ENCODE data around the gene IL2RA. TPM values are rescaled to one million over a fixed set of nuclear protein-coding genes. Genes with fewer than 3 reads are reported as not detected.

The IL2RA gene
- total and polyA plus RNA-seq, 2 experiments from 2014 or later, result not detected

- Mint-ChIP-seq H3K4me1 (peaks cover 10% of the 10 kb centered on the region), H3K36me3 (ENCODE audit: low read depth) (no peaks in the 10 kb centered on the region), H3K4me3 (no peak overlapping the region), H3K27me3 (ENCODE audit: insufficient read depth, low read depth, poor library complexity) (peaks cover 4% of the 10 kb centered on the region), H3K9me3 (peaks cover 5% of the 10 kb centered on the region; the same call in 2 of the 3 replicates), H3K27ac (no peak overlapping the region)
- no peak overlapping the region for H3K4me2 ChIP-seq
- H3F3A ChIP-seq (replicated peaks; ENCODE audit: low read depth), result no peaks in the 10 kb centered on the region
- H3K27me3 ChIP-seq (ENCODE audit: insufficient read depth), result no peaks in the 10 kb centered on the region
- ATAC-seq (no peak), DNase-seq (ENCODE audit: low spot score) (no peak)
- TF ChIP-seq, protein P1, sequence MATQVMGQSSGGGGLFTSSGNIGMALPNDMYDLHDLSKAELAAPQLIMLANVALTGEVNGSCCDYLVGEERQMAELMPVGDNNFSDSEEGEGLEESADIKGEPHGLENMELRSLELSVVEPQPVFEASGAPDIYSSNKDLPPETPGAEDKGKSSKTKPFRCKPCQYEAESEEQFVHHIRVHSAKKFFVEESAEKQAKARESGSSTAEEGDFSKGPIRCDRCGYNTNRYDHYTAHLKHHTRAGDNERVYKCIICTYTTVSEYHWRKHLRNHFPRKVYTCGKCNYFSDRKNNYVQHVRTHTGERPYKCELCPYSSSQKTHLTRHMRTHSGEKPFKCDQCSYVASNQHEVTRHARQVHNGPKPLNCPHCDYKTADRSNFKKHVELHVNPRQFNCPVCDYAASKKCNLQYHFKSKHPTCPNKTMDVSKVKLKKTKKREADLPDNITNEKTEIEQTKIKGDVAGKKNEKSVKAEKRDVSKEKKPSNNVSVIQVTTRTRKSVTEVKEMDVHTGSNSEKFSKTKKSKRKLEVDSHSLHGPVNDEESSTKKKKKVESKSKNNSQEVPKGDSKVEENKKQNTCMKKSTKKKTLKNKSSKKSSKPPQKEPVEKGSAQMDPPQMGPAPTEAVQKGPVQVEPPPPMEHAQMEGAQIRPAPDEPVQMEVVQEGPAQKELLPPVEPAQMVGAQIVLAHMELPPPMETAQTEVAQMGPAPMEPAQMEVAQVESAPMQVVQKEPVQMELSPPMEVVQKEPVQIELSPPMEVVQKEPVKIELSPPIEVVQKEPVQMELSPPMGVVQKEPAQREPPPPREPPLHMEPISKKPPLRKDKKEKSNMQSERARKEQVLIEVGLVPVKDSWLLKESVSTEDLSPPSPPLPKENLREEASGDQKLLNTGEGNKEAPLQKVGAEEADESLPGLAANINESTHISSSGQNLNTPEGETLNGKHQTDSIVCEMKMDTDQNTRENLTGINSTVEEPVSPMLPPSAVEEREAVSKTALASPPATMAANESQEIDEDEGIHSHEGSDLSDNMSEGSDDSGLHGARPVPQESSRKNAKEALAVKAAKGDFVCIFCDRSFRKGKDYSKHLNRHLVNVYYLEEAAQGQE (IDR thresholded peaks at IDR 0.05; ENCODE audit: unreplicated experiment), result no peak
- TF ChIP-seq, protein P2, sequence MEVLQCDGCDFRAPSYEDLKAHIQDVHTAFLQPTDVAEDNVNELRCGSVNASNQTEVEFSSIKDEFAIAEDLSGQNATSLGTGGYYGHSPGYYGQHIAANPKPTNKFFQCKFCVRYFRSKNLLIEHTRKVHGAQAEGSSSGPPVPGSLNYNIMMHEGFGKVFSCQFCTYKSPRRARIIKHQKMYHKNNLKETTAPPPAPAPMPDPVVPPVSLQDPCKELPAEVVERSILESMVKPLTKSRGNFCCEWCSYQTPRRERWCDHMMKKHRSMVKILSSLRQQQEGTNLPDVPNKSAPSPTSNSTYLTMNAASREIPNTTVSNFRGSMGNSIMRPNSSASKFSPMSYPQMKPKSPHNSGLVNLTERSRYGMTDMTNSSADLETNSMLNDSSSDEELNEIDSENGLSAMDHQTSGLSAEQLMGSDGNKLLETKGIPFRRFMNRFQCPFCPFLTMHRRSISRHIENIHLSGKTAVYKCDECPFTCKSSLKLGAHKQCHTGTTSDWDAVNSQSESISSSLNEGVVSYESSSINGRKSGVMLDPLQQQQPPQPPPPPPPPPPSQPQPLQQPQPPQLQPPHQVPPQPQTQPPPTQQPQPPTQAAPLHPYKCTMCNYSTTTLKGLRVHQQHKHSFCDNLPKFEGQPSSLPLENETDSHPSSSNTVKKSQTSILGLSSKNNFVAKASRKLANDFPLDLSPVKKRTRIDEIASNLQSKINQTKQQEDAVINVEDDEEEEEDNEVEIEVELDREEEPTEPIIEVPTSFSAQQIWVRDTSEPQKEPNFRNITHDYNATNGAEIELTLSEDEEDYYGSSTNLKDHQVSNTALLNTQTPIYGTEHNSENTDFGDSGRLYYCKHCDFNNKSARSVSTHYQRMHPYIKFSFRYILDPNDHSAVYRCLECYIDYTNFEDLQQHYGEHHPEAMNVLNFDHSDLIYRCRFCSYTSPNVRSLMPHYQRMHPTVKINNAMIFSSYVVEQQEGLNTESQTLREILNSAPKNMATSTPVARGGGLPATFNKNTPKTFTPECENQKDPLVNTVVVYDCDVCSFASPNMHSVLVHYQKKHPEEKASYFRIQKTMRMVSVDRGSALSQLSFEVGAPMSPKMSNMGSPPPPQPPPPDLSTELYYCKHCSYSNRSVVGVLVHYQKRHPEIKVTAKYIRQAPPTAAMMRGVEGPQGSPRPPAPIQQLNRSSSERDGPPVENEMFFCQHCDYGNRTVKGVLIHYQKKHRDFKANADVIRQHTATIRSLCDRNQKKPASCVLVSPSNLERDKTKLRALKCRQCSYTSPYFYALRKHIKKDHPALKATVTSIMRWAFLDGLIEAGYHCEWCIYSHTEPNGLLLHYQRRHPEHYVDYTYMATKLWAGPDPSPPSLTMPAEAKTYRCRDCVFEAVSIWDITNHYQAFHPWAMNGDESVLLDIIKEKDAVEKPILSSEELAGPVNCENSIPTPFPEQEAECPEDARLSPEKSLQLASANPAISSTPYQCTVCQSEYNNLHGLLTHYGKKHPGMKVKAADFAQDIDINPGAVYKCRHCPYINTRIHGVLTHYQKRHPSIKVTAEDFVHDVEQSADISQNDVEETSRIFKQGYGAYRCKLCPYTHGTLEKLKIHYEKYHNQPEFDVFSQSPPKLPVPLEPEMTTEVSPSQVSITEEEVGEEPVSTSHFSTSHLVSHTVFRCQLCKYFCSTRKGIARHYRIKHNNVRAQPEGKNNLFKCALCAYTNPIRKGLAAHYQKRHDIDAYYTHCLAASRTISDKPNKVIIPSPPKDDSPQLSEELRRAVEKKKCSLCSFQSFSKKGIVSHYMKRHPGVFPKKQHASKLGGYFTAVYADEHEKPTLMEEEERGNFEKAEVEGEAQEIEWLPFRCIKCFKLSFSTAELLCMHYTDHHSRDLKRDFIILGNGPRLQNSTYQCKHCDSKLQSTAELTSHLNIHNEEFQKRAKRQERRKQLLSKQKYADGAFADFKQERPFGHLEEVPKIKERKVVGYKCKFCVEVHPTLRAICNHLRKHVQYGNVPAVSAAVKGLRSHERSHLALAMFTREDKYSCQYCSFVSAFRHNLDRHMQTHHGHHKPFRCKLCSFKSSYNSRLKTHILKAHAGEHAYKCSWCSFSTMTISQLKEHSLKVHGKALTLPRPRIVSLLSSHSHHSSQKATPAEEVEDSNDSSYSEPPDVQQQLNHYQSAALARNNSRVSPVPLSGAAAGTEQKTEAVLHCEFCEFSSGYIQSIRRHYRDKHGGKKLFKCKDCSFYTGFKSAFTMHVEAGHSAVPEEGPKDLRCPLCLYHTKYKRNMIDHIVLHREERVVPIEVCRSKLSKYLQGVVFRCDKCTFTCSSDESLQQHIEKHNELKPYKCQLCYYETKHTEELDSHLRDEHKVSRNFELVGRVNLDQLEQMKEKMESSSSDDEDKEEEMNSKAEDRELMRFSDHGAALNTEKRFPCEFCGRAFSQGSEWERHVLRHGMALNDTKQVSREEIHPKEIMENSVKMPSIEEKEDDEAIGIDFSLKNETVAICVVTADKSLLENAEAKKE (CRISPR knock-in tag; IDR thresholded peaks at IDR 0.05), result no peak
- no peak for TF ChIP-seq ZNF114 (CRISPR knock-in tag; IDR thresholded peaks at IDR 0.05)
- no peak for TF ChIP-seq POLR2AphosphoS5 (IDR thresholded peaks at IDR 0.05; ENCODE audit: low read depth)
- TF ChIP-seq CTCF (conservative IDR thresholded peaks at IDR 0.05; ENCODE audit: low read depth in 2 of 2), result no peak
- no peak for TF ChIP-seq EZH2phosphoT487 (IDR thresholded peaks at IDR 0.05; ENCODE audit: unreplicated experiment)
- TF ChIP-seq NANOG (IDR thresholded peaks at IDR 0.05; ENCODE audit: borderline replicate concordance), result no peak
- no peak for TF ChIP-seq STAT1 (IDR thresholded peaks at IDR 0.05; ENCODE audit: unreplicated experiment)
- no peak for TF ChIP-seq EZH2 (IDR thresholded peaks at IDR 0.05; ENCODE audit: low read depth, unreplicated experiment)
- no peak for TF ChIP-seq ZNF331 (CRISPR knock-in tag; IDR thresholded peaks at IDR 0.05; ENCODE audit: low read depth)
- TF ChIP-seq JUNB (IDR thresholded peaks at IDR 0.05; ENCODE audit: unreplicated experiment), result no peak
- H2AFZ ChIP-seq, result 0 out of 2 replicates have a peak overlapping the region, but pooled peaks have one; percentile 74
- no peaks in the 10 kb centered on the region for H4K20me1 ChIP-seq (replicated peaks; ENCODE audit: insufficient read depth)
- no peak overlapping the region for H3K27ac ChIP-seq (ENCODE audit: low read depth)
- no peaks in the 10 kb centered on the region for H3K79me2 ChIP-seq (replicated peaks; ENCODE audit: insufficient read depth)
- no peak overlapping the region for H3K4me3 ChIP-seq
- no peaks in the 10 kb centered on the region for H3K9me2 ChIP-seq (ENCODE audit: insufficient read depth)
- no peaks in the 10 kb centered on the region for H3K36me3 ChIP-seq (ENCODE audit: insufficient read depth)
- 0 out of 2 replicates have a peak, but pooled peaks cover 5% of the 10 kb centered on the region for H3K4me1 ChIP-seq (ENCODE audit: insufficient read depth)
Observed at GRCh38 chr10:6011558-6011957, 50.6 kb downstream of the IL2RA start.

All from GM23338 (cell line).